Stomach (tissue), 4 donors: ENCODE data around the gene SPRR1A.

Experiments used
- POLR2A ChIP-seq, 4 donors: fragments of 450-650 bp; IDR thresholded peaks; one replicate each; pipeline ENCODE4 v1.6.1; 2016; ENCODE audit warnings: antibody characterized with exemption in 4 of 4, control low read depth in 2 of 4, mild to moderate bottlenecking in 1 of 4, moderate library complexity in 1 of 4
- POLR2AphosphoS5 ChIP-seq, 3 donors: sonication (generic); formaldehyde crosslinking; IDR thresholded peaks; one replicate each; pipeline ENCODE4 v1.6.1; 2016; ENCODE audit warnings: antibody characterized with exemption in 3 of 3

DNA sequence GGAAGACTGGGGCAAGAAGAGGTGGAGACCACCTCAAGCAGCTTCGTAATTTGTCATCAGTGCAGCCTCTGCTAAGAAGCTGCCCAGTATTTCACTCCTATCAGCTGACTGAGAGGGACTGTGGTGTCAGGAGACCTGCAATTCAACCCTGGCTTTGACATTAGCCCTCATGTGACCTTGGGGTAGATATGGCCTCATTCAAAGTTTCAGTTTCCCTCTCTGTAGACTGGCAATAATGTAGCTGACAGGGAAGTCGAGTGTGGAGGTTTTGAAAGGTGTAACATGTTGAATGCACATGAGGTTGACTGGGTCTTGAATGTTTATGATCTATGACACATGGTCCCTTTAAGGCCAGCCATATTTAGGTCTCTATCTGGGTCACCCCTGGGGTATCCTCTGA lies 15.6 kb upstream of the SPRR1A start:
- TF ChIP-seq POLR2A (IDR thresholded peaks at IDR 0.05) (no peak), POLR2AphosphoS5 (IDR thresholded peaks at IDR 0.05) (no peak)
